Karpas-422 (cell line): ENCODE results near the gene ISG15. TPM values are rescaled to one million over a fixed set of nuclear protein-coding genes. Genes with fewer than 3 reads are reported as not detected.
"Not testable (repeated sequence)": the region's sequence is repeated elsewhere in the genome, so short reads cannot be mapped to it uniquely, and the experiment has no call there.

Experiments
- DNase-seq: peaks from one replicate; pipeline ENCODE4 v3.0.0-alpha.2; 2015
- H2AFZ ChIP-seq: fragments of 200-600 bp; sonication (generic); 2 replicates; pipeline ENCODE4 v1.6.1; 2014; ENCODE audit warnings: antibody characterized with exemption, low read length, mixed read lengths
- H3K27ac ChIP-seq: fragments of 200-600 bp; sonication (generic); 2 replicates; pipeline ENCODE4 v1.5.1; 2014; ENCODE audit warnings: mild to moderate bottlenecking, low read length, moderate library complexity
- H3K27me3 ChIP-seq: fragments of 200-600 bp; sonication (generic); 2 replicates; pipeline ENCODE4 v1.6.1; 2014; ENCODE audit warnings: low read length, mixed read lengths
- H3K36me3 ChIP-seq: fragments of 200-600 bp; sonication (generic); 2 replicates; pipeline ENCODE4 v1.6.1; 2014; ENCODE audit warnings: low read length, mixed read lengths; ENCODE audit not compliant: insufficient read depth
- H3K4me1 ChIP-seq: fragments of 200-600 bp; sonication (generic); 2 replicates; pipeline ENCODE4 v1.6.1; 2014; ENCODE audit warnings: mild to moderate bottlenecking, low read length, mixed read lengths
- H3K4me2 ChIP-seq: fragments of 200-600 bp; sonication (generic); 2 replicates; pipeline ENCODE4 v1.6.1; 2014; ENCODE audit warnings: low read length, low read depth, mild to moderate bottlenecking; ENCODE audit not compliant: poor library complexity, severe bottlenecking
- H3K4me3 ChIP-seq: fragments of 200-600 bp; sonication (generic); 2 replicates; pipeline ENCODE4 v1.5.1; 2014; ENCODE audit warnings: mild to moderate bottlenecking, antibody characterized with exemption, low read length, mixed read lengths
- H3K79me2 ChIP-seq: fragments of 200-600 bp; sonication (generic); 2 replicates; pipeline ENCODE4 v1.6.1; 2014; ENCODE audit warnings: mild to moderate bottlenecking, low read length, mixed read lengths
- H3K9ac ChIP-seq: fragments of 200-600 bp; sonication (generic); 2 replicates; pipeline ENCODE4 v1.6.0; 2014; ENCODE audit warnings: low read length
- H3K9me2 ChIP-seq: fragments of 200-600 bp; sonication (generic), shearing (Covaris generic); replicated peaks from 2 replicates; pipeline ENCODE4 v1.6.0; 2014; ENCODE audit warnings: mild to moderate bottlenecking, low read length, moderate library complexity; ENCODE audit not compliant: insufficient read depth
- H3K9me3 ChIP-seq: fragments of 300-700, 200-600 bp; sonication (generic); 2 replicates; pipeline ENCODE4 v1.6.1; 2014; ENCODE audit warnings: low read length, mixed read lengths
- H4K20me1 ChIP-seq: fragments of 200-600 bp; sonication (generic); 2 replicates; pipeline ENCODE4 v1.6.1; 2014; ENCODE audit warnings: mild to moderate bottlenecking, antibody characterized with exemption, low read length, low read depth; ENCODE audit not compliant: insufficient read depth
- total RNA-seq: library from RNA; depleted of rRNA; stranded (reverse); fragments of >200 nt; shearing (Covaris generic); gene quantifications from 2 replicates; pipeline ENCODE4 v1.2.3, GENCODE V29; 2014; ENCODE audit warnings: low replicate concordance

Gene ISG15
- total RNA-seq, 1 experiment from 2014 or later = 102 TPM

DNA sequence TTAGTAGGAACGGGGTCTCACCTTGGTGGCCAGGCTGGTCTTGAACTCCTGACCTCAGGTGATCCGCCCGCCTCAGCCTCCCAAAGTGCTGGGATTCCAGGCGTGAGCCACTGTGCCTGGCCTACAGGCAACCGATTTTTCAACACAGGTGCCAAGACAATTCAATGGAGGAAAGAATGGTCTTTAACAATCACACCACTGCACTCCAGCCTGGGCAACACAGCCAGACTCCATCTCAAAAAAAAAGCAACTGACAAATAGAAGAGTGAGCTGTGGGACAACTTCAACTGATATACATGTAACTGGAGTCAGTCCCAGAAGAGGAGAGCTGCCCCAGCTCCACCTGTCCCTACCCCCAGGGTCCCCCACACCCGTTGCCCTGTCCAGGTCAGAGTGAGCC, 18.8 kb upstream of the ISG15 start:
- not testable (repeated sequence) for H3K36me3 ChIP-seq, H3K27me3 ChIP-seq, DNase-seq, H3K4me2 ChIP-seq, H4K20me1 ChIP-seq, H3K4me1 ChIP-seq, H3K27ac ChIP-seq, H3K9me3 ChIP-seq, H3K4me3 ChIP-seq, H2AFZ ChIP-seq, H3K9ac ChIP-seq, H3K79me2 ChIP-seq, H3K9me2 ChIP-seq

DNA sequence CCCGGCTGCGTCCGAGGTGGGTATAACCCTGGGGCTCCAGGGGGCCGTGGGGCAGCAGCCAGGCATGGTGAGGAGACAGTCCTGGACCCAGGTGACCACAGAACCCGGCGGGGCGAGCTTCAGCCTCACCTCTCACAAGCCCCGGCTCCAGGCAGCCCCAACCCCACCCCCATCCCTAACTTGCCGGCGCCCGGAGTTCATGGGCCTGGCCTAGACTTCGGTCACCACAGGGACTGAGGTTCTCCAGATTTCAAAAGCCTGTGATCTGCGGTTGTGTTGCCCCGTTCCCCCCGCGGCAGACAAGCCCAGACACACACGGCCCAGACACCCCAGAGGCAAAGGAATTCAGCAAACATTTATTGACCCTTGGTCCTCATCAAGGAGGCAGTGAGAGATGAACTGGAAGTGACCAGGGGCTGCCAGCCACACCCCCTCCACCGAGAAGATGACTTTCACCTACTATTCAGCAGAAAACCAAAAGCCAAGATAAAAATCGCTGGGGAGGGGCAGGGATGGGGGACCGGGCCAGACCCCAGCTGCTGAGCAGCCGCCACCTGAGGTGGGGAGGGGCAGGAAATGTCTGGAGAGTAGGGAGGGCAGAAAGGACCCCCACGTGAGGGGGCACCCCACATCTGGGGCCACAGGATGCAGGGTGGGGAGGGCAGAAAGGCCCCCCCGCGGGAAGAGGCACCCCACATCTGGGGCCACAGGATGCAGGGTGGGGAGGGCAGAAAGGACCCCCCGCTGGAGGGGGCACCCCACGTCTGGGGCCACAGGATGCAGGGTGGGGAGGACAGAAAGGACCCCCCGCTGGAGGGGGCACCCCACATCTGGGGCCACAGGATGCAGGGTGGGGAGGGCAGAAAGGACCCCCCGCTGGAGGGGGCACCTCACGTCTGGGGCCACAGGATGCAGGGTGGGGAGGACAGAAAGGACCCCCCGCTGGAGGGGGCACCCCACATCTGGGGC, 17.3 kb upstream of the ISG15 start:
- Histone ChIP-seq H3K4me2 (no peak overlapping the region), H4K20me1 (no peaks in the 10 kb centered on the region), H3K79me2 (no peaks in the 10 kb centered on the region), H3K4me1 (no peaks in the 10 kb centered on the region), H3K9me2 (no peaks in the 10 kb centered on the region), H3K27ac (no peak overlapping the region), H3K9ac (no peak overlapping the region), H2AFZ (no peak overlapping the region), H3K9me3 (no peaks in the 10 kb centered on the region), H3K36me3 (no peaks in the 10 kb centered on the region), H3K4me3 (no peak overlapping the region), H3K27me3 (no peaks in the 10 kb centered on the region)
- DNase-seq = no peak

DNA sequence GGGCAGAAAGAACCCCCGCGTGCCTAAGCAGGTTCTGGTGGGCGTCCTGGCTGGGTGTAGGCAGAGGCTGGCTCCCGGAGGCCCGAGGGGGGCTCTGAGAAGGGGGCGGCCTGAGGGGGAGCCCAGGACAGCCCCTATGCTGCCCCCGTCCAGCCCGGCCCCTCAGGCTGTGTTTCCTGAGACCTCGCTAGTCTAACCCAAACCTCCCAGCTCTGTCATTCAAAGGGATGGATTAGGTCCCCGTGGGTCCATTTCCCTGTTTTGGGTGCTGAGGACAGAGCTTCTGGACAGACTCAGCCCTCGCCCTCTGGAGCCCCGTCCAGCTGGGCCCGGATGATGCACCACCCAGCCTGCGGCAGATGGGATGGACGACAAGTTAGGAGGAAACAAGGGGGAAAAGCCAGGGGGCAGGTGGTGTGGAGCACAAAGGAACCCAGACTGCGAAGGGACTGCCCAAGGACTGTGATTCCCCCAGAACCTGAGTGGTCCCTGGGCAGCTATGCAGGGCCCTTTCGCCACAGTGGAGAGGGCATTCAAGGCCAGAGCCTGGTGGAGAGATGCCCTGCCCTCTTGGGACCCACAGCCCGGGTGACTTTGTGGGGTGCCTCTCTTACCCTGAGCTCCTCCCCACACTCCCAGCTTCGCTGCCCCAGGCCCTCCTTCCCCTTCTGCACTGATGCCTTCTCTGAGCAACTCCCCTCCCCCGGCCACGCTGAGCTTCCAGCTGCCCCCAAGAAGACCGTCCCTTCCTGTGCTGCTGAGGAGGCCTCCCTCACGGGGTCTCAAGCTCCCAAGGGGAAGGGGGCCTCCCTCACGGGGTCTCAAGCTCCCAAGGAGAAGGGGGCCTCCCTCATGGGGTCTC, 16.2 kb upstream of the ISG15 start:
- Histone ChIP-seq H3K36me3 (no peaks in the 10 kb centered on the region), H3K9me3 (no peaks in the 10 kb centered on the region), H3K9ac (no peak overlapping the region), H3K27me3 (no peaks in the 10 kb centered on the region), H3K4me2 (no peak overlapping the region), H3K9me2 (no peaks in the 10 kb centered on the region), H4K20me1 (no peaks in the 10 kb centered on the region), H2AFZ (no peak overlapping the region), H3K79me2 (no peaks in the 10 kb centered on the region), H3K4me3 (no peak overlapping the region), H3K4me1 (no peaks in the 10 kb centered on the region), H3K27ac (no peak overlapping the region)
- DNase-seq = no peak

DNA sequence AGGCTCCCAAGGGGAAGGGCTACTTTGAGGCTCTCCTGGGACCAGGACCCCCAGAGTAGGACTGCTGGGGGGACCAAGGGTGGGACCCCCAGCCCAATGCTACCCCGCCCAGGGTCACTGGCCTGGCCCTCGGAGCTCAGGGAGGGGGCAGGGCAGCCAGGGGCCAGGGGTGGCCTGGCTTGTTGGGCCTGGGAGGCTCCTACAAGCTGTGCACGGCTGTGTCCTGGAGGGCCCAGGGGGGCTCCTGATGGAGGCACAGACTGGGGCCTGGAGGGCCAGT, 15.6 kb upstream of the ISG15 start:
- H3K9ac ChIP-seq = no peak overlapping the region
- H3K27ac ChIP-seq = no peak overlapping the region
- H3K9me3 ChIP-seq = no peaks in the 10 kb centered on the region
- H3K36me3 ChIP-seq = no peaks in the 10 kb centered on the region
- no peaks in the 10 kb centered on the region for H4K20me1 ChIP-seq
- H3K4me1 ChIP-seq = no peaks in the 10 kb centered on the region
- no peak for DNase-seq
- no peaks in the 10 kb centered on the region for H3K9me2 ChIP-seq
- H3K4me2 ChIP-seq = no peak overlapping the region
- no peaks in the 10 kb centered on the region for H3K27me3 ChIP-seq
- no peak overlapping the region for H2AFZ ChIP-seq
- H3K79me2 ChIP-seq = no peaks in the 10 kb centered on the region
- H3K4me3 ChIP-seq = no peak overlapping the region

DNA sequence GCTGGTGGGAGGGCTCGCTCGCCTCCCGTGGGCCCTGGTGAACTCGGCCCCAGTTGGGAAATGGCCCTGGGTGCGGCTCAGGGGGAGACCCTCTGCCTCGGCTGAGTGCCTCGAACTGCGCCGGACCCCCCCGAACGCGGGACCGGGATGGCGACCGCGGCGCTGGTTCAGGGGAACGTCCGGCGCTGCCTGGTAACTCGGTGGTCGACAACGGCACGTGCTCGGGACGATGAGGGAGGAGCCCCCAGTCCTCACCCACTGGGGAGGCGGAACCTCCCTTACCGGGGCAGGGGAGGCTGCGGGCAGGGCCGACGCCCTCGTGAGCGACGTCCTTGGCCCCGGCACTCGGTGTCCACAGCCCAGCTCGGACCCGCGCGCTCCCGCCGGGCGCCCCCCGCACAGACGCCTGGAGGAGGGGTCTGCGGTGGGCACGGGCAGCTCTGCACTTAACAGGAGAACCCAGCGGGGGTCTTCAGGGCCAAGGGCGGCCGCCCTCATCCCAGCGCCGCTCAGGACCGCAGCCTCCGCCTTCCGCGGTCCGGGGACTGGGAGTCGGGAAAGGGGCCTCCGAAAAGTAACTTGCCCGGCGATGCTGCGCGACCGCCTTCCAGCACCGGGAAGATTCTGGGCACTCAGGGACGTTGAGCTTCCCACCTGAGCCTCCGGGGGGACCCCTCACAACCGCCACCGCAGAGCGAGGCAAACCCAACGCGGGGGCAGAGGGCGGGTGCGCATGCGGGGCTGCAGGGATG, 15.1 kb upstream of the ISG15 start:
- Histone ChIP-seq H4K20me1 (no peaks in the 10 kb centered on the region), H2AFZ (no peak overlapping the region), H3K9me2 (no peaks in the 10 kb centered on the region), H3K27ac (no peak overlapping the region), H3K79me2 (no peaks in the 10 kb centered on the region), H3K9me3 (no peaks in the 10 kb centered on the region), H3K4me3 (no peak overlapping the region), H3K4me1 (no peaks in the 10 kb centered on the region), H3K9ac (no peak overlapping the region), H3K36me3 (no peaks in the 10 kb centered on the region), H3K27me3 (no peaks in the 10 kb centered on the region), H3K4me2 (no peak overlapping the region)
- DNase-seq = no peak

DNA sequence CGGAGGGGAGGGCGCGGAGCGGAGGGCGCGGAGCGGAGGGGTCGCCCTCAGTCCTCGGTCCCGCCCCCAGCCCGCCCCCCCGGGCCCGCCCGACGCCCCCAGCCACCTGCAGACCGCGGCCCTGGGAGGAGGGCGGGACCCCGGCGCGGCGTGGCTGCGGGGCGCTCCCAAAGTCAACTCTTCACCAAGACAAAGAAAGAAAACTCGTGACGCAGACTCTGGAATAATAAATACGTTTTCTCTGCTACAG, 14.6 kb upstream of the ISG15 start:
- Histone ChIP-seq H3K9ac (no peak overlapping the region), H2AFZ (no peak overlapping the region), H4K20me1 (no peaks in the 10 kb centered on the region), H3K27ac (no peak overlapping the region), H3K79me2 (no peaks in the 10 kb centered on the region), H3K4me1 (no peaks in the 10 kb centered on the region), H3K4me3 (no peak overlapping the region), H3K9me3 (no peaks in the 10 kb centered on the region), H3K27me3 (no peaks in the 10 kb centered on the region), H3K36me3 (no peaks in the 10 kb centered on the region), H3K4me2 (no peak overlapping the region), H3K9me2 (no peaks in the 10 kb centered on the region)
- no peak for DNase-seq

DNA sequence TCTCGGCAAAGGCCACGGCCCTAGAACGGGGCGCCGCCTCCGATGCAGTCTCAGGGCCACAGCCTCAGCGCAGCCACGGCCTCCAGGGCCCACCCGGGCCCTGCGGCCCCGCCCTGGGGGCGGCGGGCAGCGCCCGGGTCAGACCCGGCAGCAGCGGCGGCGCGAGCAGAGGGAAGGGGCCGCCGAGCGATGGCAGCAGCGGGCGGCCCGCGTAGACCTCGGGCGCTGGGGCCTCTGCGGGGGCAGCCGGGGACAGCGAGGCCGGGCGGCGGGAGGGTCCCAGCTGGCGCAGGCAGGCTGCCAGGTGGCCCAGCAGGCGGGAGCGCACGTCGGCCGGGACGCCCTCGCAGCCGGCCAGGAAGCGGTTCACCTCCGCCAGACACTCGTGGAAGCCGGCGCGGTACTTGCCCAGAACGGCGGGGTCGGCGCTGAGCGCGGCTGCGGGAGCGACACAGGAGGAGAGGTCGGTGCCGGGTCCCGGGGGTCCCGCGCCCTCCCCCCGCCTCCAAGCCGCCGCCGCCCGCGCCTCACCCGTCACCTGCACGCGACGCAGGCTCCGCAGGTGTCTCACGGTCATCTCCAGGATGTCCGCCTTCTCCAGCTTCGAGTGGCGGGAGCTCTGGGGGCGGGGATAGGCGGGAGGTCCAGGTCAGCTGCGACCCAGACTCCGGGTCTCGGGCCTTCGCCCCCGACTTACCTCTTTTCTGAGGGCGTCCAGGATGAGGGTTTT, 14.1 kb upstream of the ISG15 start:
- Histone ChIP-seq H3K9ac (no peak overlapping the region), H4K20me1 (no peaks in the 10 kb centered on the region), H3K4me1 (no peaks in the 10 kb centered on the region), H2AFZ (no peak overlapping the region), H3K79me2 (no peaks in the 10 kb centered on the region), H3K4me3 (no peak overlapping the region), H3K36me3 (no peaks in the 10 kb centered on the region), H3K27me3 (no peaks in the 10 kb centered on the region), H3K27ac (no peak overlapping the region), H3K9me2 (no peaks in the 10 kb centered on the region), H3K4me2 (no peak overlapping the region), H3K9me3 (no peaks in the 10 kb centered on the region)
- DNase-seq = no peak
